HepG2 (cell line): Measurements from ENCODE around the gene FNDC10. TPM values are rescaled to one million over a fixed set of nuclear protein-coding genes. Genes with fewer than 3 reads are reported as not detected.

Source experiments
- JARID2 ChIP-seq: sonication (generic); formaldehyde crosslinking; IDR thresholded peaks from 2 replicates; pipeline ENCODE4 v1.8.1; 2023; ENCODE audit warnings: missing genetic modification reagents, inconsistent platforms; ENCODE audit not compliant: insufficient replicate concordance
- SP2 ChIP-seq: sonication (generic); formaldehyde crosslinking; IDR thresholded peaks from 2 replicates; pipeline ENCODE4 v1.5.1; 2020; ENCODE audit warnings: mild to moderate bottlenecking, missing genetic modification reagents
- TCF12 ChIP-seq, 2 experiments: fragments of 450-650 bp in 1 of 2; sonication (generic) in 1 of 2; formaldehyde crosslinking in 1 of 2; IDR thresholded peaks; 2 replicates each; pipeline versions ENCODE4 v1.6.1 to v1.8.0; 2017 to 2022; ENCODE audit warnings: antibody characterized with exemption in 1 of 2, mild to moderate bottlenecking in 1 of 2, missing genetic modification reagents in 1 of 2, moderate library complexity in 1 of 2
- TMF1 ChIP-seq: sonication (generic); formaldehyde crosslinking; IDR thresholded peaks from 2 replicates; pipeline ENCODE4 v1.8.1; 2022; ENCODE audit warnings: low read depth, missing genetic modification reagents
- ZNF207 ChIP-seq: fragments of 450-650 bp; IDR thresholded peaks from 2 replicates; pipeline ENCODE4 v1.6.1; 2016; ENCODE audit warnings: antibody characterized with exemption, borderline replicate concordance
- ZNF282 ChIP-seq: fragments of 450-650 bp; IDR thresholded peaks from 2 replicates; pipeline ENCODE4 v1.6.1; 2018; ENCODE audit not compliant: partially characterized antibody
- ZNF530 ChIP-seq: sonication (generic); formaldehyde crosslinking; IDR thresholded peaks from 2 replicates; pipeline ENCODE4 v1.5.0; 2020; ENCODE audit warnings: low read depth, mild to moderate bottlenecking, missing genetic modification reagents
- ZNF616 ChIP-seq: sonication (generic); formaldehyde crosslinking; IDR thresholded peaks from 2 replicates; pipeline ENCODE4 v1.5.0; 2020; ENCODE audit warnings: low read depth, mild to moderate bottlenecking, missing genetic modification reagents
- ZNF703 ChIP-seq: sonication (generic); formaldehyde crosslinking; IDR thresholded peaks from 2 replicates; pipeline ENCODE4 v1.5.1; 2020; ENCODE audit warnings: missing genetic modification reagents, mild to moderate bottlenecking, moderate library complexity, borderline replicate concordance
- ZNF749 ChIP-seq: sonication (generic); formaldehyde crosslinking; IDR thresholded peaks from 2 replicates; pipeline ENCODE4 v1.8.0; 2022; ENCODE audit warnings: mild to moderate bottlenecking, missing genetic modification reagents, moderate library complexity, borderline replicate concordance
- polyA plus RNA-seq, 8 experiments: library from polyadenylated mRNA; depleted of rRNA in 3 of 8; stranded (reverse) in 7 of 8; unstranded in 1 of 8; fragments of >200 nt; fragmentation: Illumina TruSeq in 4 of 8; extraction: Trizol in 4 of 8; gene quantifications; 2 replicates each; pipeline versions ENCODE4 v1.2.1 to v1.2.3, GENCODE V29; 2011 to 2016; ENCODE audit warnings: low read depth in 4 of 8, missing spikeins in 1 of 8, mixed read lengths in 1 of 8; ENCODE audit not compliant: insufficient read depth in 1 of 8
- total RNA-seq, 5 experiments: library from RNA; depleted of rRNA; stranded (reverse); fragments of >200 nt; fragmentation: Illumina TruSeq; extraction: Trizol; gene quantifications; 2 replicates each; pipeline ENCODE4 v1.2.3, GENCODE V29; 2016; ENCODE audit warnings: low read depth in 1 of 5
- TF ChIP-seq, protein P1 (sequence below): sonication (generic); formaldehyde crosslinking; IDR thresholded peaks from 2 replicates; pipeline ENCODE4 v1.9.0; 2021; ENCODE audit warnings: missing genetic modification reagents, mild to moderate bottlenecking, borderline replicate concordance
- TF ChIP-seq, protein P2 (sequence below): sonication (generic); formaldehyde crosslinking; IDR thresholded peaks from 2 replicates; pipeline ENCODE4 v1.4.0; 2020; ENCODE audit warnings: missing genetic modification reagents
- TF ChIP-seq, protein P3 (sequence below): sonication (generic); formaldehyde crosslinking; IDR thresholded peaks from 2 replicates; pipeline ENCODE4 v1.4.0; 2020; ENCODE audit warnings: mild to moderate bottlenecking, missing genetic modification reagents
- TF ChIP-seq, protein P4 (sequence below): sonication (generic); formaldehyde crosslinking; IDR thresholded peaks from 2 replicates; pipeline ENCODE4 v1.5.1; 2020; ENCODE audit warnings: mild to moderate bottlenecking, moderate library complexity, missing genetic modification reagents
- TF ChIP-seq, protein P5 (sequence below): sonication (generic); formaldehyde crosslinking; IDR thresholded peaks from 2 replicates; pipeline ENCODE4 v1.4.0; 2020; ENCODE audit warnings: mild to moderate bottlenecking, missing genetic modification reagents

FNDC10 gene
- total and polyA plus RNA-seq, 2 of the 13 experiments (the other 11 are each of a cell fraction or from before 2014, with no cell fraction given), result 2.2 to 2.5 TPM

DNA sequence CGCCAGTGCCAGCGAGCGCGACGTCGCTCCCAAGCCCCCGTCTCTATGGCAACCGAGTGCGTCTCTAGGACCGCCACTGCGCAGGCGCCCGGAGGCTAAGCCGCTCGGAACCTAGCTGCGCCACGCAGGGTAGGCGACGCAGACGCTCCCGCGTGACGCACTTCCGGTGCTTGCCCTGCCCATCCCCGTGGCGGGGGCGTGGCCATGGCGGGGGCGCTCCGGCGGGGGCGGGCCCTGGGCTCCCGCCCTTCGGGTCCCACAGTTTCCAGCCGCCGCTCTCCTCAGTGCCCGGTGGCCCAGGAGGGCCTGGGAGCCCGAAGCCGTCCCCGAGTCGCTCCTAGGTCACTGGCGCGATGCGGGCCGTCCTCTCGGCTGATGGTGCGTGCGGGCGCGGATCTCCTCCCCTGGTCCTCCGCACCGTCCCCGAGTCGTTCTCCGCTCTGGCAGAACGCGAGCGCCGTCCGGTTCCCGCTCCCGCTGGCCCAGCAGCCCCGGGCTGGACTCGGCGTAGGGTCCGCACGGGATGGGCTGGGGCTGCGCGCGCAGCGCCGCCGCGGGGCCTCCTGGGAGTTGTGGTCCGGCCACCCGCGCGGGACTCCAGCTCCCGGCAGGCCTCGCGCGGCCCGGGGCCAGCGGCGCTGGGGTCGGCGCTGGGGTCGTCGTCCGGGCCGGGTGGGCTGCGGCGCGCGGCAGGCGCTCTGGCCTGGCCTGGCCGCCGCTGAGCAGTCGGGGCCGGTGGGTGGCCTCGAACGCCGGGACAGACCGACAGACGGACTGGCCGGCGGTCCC, 15.5 kb upstream of the FNDC10 start, which contains the start of gene MIB2 (continued):
- TF ChIP-seq, protein P1, sequence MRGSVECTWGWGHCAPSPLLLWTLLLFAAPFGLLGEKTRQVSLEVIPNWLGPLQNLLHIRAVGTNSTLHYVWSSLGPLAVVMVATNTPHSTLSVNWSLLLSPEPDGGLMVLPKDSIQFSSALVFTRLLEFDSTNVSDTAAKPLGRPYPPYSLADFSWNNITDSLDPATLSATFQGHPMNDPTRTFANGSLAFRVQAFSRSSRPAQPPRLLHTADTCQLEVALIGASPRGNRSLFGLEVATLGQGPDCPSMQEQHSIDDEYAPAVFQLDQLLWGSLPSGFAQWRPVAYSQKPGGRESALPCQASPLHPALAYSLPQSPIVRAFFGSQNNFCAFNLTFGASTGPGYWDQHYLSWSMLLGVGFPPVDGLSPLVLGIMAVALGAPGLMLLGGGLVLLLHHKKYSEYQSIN (CRISPR knock-in tag), result no peak
- peak; percentile 72; the same call in 1 of the 2 replicates for TF ChIP-seq TMF1 (CRISPR knock-in tag)
- no peak for TF ChIP-seq ZNF282
- peak; percentile 26 for TF ChIP-seq JARID2 (CRISPR knock-in tag)
- no peak for TF ChIP-seq ZNF207
- TF ChIP-seq, protein P2, sequence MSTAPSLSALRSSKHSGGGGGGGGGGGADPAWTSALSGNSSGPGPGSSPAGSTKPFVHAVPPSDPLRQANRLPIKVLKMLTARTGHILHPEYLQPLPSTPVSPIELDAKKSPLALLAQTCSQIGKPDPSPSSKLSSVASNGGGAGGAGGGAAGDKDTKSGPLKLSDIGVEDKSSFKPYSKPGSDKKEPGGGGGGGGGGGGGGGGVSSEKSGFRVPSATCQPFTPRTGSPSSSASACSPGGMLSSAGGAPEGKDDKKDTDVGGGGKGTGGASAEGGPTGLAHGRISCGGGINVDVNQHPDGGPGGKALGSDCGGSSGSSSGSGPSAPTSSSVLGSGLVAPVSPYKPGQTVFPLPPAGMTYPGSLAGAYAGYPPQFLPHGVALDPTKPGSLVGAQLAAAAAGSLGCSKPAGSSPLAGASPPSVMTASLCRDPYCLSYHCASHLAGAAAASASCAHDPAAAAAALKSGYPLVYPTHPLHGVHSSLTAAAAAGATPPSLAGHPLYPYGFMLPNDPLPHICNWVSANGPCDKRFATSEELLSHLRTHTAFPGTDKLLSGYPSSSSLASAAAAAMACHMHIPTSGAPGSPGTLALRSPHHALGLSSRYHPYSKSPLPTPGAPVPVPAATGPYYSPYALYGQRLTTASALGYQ (CRISPR knock-in tag), result 0 out of 2 replicates have a peak, but pooled peaks have one; percentile 40
- TF ChIP-seq ZNF703 (CRISPR knock-in tag), result no peak
- TF ChIP-seq, protein P3, sequence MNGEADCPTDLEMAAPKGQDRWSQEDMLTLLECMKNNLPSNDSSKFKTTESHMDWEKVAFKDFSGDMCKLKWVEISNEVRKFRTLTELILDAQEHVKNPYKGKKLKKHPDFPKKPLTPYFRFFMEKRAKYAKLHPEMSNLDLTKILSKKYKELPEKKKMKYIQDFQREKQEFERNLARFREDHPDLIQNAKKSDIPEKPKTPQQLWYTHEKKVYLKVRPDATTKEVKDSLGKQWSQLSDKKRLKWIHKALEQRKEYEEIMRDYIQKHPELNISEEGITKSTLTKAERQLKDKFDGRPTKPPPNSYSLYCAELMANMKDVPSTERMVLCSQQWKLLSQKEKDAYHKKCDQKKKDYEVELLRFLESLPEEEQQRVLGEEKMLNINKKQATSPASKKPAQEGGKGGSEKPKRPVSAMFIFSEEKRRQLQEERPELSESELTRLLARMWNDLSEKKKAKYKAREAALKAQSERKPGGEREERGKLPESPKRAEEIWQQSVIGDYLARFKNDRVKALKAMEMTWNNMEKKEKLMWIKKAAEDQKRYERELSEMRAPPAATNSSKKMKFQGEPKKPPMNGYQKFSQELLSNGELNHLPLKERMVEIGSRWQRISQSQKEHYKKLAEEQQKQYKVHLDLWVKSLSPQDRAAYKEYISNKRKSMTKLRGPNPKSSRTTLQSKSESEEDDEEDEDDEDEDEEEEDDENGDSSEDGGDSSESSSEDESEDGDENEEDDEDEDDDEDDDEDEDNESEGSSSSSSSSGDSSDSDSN (CRISPR knock-in tag), result peak; percentile 69
- TF ChIP-seq SP2 (CRISPR knock-in tag), result peak; percentile 62
- TF ChIP-seq, protein P4, sequence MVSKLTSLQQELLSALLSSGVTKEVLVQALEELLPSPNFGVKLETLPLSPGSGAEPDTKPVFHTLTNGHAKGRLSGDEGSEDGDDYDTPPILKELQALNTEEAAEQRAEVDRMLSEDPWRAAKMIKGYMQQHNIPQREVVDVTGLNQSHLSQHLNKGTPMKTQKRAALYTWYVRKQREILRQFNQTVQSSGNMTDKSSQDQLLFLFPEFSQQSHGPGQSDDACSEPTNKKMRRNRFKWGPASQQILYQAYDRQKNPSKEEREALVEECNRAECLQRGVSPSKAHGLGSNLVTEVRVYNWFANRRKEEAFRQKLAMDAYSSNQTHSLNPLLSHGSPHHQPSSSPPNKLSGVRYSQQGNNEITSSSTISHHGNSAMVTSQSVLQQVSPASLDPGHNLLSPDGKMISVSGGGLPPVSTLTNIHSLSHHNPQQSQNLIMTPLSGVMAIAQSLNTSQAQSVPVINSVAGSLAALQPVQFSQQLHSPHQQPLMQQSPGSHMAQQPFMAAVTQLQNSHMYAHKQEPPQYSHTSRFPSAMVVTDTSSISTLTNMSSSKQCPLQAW (CRISPR knock-in tag), result peak; percentile 33; the same call in 1 of the 2 replicates
- no peak; the same call in 1 of the 2 replicates for TF ChIP-seq ZNF749 (CRISPR knock-in tag)
- peak; percentile 81; the same call in 1 of the 2 replicates for TF ChIP-seq ZNF616 (CRISPR knock-in tag)
- TF ChIP-seq TCF12 (IDR thresholded peaks at IDR 0.05), result no peak
- peak; percentile 24; the same call in 1 of the 2 replicates for TF ChIP-seq TCF12 (CRISPR knock-in tag; IDR thresholded peaks at IDR 0.05)
- TF ChIP-seq, protein P5, sequence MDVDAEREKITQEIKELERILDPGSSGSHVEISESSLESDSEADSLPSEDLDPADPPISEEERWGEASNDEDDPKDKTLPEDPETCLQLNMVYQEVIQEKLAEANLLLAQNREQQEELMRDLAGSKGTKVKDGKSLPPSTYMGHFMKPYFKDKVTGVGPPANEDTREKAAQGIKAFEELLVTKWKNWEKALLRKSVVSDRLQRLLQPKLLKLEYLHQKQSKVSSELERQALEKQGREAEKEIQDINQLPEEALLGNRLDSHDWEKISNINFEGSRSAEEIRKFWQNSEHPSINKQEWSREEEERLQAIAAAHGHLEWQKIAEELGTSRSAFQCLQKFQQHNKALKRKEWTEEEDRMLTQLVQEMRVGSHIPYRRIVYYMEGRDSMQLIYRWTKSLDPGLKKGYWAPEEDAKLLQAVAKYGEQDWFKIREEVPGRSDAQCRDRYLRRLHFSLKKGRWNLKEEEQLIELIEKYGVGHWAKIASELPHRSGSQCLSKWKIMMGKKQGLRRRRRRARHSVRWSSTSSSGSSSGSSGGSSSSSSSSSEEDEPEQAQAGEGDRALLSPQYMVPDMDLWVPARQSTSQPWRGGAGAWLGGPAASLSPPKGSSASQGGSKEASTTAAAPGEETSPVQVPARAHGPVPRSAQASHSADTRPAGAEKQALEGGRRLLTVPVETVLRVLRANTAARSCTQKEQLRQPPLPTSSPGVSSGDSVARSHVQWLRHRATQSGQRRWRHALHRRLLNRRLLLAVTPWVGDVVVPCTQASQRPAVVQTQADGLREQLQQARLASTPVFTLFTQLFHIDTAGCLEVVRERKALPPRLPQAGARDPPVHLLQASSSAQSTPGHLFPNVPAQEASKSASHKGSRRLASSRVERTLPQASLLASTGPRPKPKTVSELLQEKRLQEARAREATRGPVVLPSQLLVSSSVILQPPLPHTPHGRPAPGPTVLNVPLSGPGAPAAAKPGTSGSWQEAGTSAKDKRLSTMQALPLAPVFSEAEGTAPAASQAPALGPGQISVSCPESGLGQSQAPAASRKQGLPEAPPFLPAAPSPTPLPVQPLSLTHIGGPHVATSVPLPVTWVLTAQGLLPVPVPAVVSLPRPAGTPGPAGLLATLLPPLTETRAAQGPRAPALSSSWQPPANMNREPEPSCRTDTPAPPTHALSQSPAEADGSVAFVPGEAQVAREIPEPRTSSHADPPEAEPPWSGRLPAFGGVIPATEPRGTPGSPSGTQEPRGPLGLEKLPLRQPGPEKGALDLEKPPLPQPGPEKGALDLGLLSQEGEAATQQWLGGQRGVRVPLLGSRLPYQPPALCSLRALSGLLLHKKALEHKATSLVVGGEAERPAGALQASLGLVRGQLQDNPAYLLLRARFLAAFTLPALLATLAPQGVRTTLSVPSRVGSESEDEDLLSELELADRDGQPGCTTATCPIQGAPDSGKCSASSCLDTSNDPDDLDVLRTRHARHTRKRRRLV (CRISPR knock-in tag), result no peak
- TF ChIP-seq ZNF530 (CRISPR knock-in tag), result no peak
